Activated CD8-positive, alpha-beta memory T cell treated with anti-CD3 and anti-CD28 coated beads, Interleukin-2, amount 10 ng/mL, durations not matched to agents 7 days and 5 days (primary cell): ENCODE measurements around the gene LARP1. TPM values are rescaled to one million over a fixed set of nuclear protein-coding genes. Genes with fewer than 3 reads are reported as not detected.
"Not testable (repeated sequence)": the region's sequence is repeated elsewhere in the genome, so short reads cannot be mapped to it uniquely, and the experiment has no call there.

Experiments
- ATAC-seq: fragments of 150-1000 bp; cut with Tn5 transposase; one replicate; pipeline ENCODE4 v1.10.0; 2021; ENCODE audit warnings: moderate library complexity
- CTCF ChIA-PET: fragments of 350-600 bp; sonication (Branson Sonifier 250); formaldehyde crosslinking; loops from one replicate; lab custom pipeline; 2021; ENCODE audit warnings: antibody characterized with exemption; lab: Charles Lee
- DNase-seq: peaks from one replicate; pipeline ENCODE4 v3.0.0-alpha.2; 2020
- H3K27ac Mint-ChIP-seq: one replicate; pipeline ENCODE4 v1.8.0; 2021; ENCODE audit warnings: mild to moderate bottlenecking, mixed read lengths
- H3K27me3 Mint-ChIP-seq: one replicate; pipeline ENCODE4 v1.8.0; 2021; ENCODE audit warnings: mixed read lengths
- H3K36me3 Mint-ChIP-seq: one replicate; pipeline ENCODE4 v1.8.0; 2021; ENCODE audit warnings: mild to moderate bottlenecking, mixed read lengths
- H3K4me1 Mint-ChIP-seq: one replicate; pipeline ENCODE4 v1.8.0; 2021; ENCODE audit warnings: mixed read lengths
- H3K4me3 Mint-ChIP-seq: one replicate; pipeline ENCODE4 v1.8.0; 2021; ENCODE audit warnings: mild to moderate bottlenecking, moderate library complexity, mixed read lengths
- H3K9me3 Mint-ChIP-seq: one replicate; pipeline ENCODE4 v1.8.0; 2022; ENCODE audit warnings: low read depth, mixed read lengths
- total RNA-seq, 2 experiments: library from RNA; stranded (reverse); gene quantifications; one replicate each; pipeline ENCODE4 v1.2.3, GENCODE V29; 2021

LARP1 gene
- total RNA-seq, 2 experiments from 2014 or later = 212 to 238 TPM

- Mint-ChIP-seq H3K4me3 (no peak overlapping the region), H3K27me3 (peaks cover 2% of the 10 kb centered on the region), H3K4me1 (no peaks in the 10 kb centered on the region), H3K36me3 (no peaks in the 10 kb centered on the region), H3K9me3 (no peaks in the 10 kb centered on the region), H3K27ac (no peak overlapping the region)
- DNase-seq (no peak), ATAC-seq (no peak)
- CTCF ChIA-PET = no interaction called here
These were observed 31.3 kb upstream of the LARP1 start for GRCh38 chr5:154723740-154724505.

- CTCF ChIA-PET = no interaction called here
- H3K4me1 Mint-ChIP-seq = no peaks in the 10 kb centered on the region
- no peaks in the 10 kb centered on the region for H3K9me3 Mint-ChIP-seq
- DNase-seq (no peak), ATAC-seq (no peak)
- H3K27me3 Mint-ChIP-seq = peaks cover 6% of the 10 kb centered on the region
- H3K27ac Mint-ChIP-seq = no peak overlapping the region
- H3K4me3 Mint-ChIP-seq = no peak overlapping the region
- no peaks in the 10 kb centered on the region for H3K36me3 Mint-ChIP-seq
These were observed 27.8 kb upstream of the LARP1 start for GRCh38 chr5:154727361-154727760.

GRCh38 chr5:154728939-154729588 lies 26.1 kb upstream of the LARP1 start:
- ATAC-seq (no peak), DNase-seq (no peak)
- Mint-ChIP-seq H3K4me3 (no peak overlapping the region), H3K27ac (no peak overlapping the region), H3K27me3 (peaks cover 8% of the 10 kb centered on the region), H3K4me1 (no peaks in the 10 kb centered on the region), H3K9me3 (no peaks in the 10 kb centered on the region), H3K36me3 (no peaks in the 10 kb centered on the region)
- CTCF ChIA-PET = interaction anchor here (1.1 kb wide), 1 partner anchor 12 kb away, joined by 3 read pairs; no protein-coding TSS in a partner anchor

GRCh38 chr5:154729613-154730012 lies 25.6 kb upstream of the LARP1 start:
- Mint-ChIP-seq H3K36me3 (no peaks in the 10 kb centered on the region), H3K27me3 (peaks cover 8% of the 10 kb centered on the region), H3K9me3 (no peaks in the 10 kb centered on the region), H3K27ac (no peak overlapping the region), H3K4me3 (no peak overlapping the region), H3K4me1 (no peaks in the 10 kb centered on the region)
- no peak for DNase-seq
- no peak for ATAC-seq
- CTCF ChIA-PET = interaction anchor here (1.1 kb wide), 1 partner anchor 12 kb away, joined by 3 read pairs; no protein-coding TSS in a partner anchor

- H3K4me1 Mint-ChIP-seq, CTCF ChIA-PET, H3K9me3 Mint-ChIP-seq, ATAC-seq, H3K36me3 Mint-ChIP-seq, H3K27ac Mint-ChIP-seq, DNase-seq, H3K27me3 Mint-ChIP-seq, H3K4me3 Mint-ChIP-seq: not testable (repeated sequence)
These were observed 24.4 kb upstream of the LARP1 start for GRCh38 chr5:154730761-154731160.

- no peaks in the 10 kb centered on the region for H3K36me3 Mint-ChIP-seq
- H3K27ac Mint-ChIP-seq = no peak overlapping the region
- CTCF ChIA-PET = no interaction called here
- H3K4me3 Mint-ChIP-seq = no peak overlapping the region
- no peaks in the 10 kb centered on the region for H3K4me1 Mint-ChIP-seq
- no peak for DNase-seq
- ATAC-seq = no peak
- no peaks in the 10 kb centered on the region for H3K9me3 Mint-ChIP-seq
- peaks cover 7% of the 10 kb centered on the region for H3K27me3 Mint-ChIP-seq
These were observed 23.0 kb upstream of the LARP1 start for GRCh38 chr5:154732212-154732611.

GRCh38 chr5:154734370-154735248 lies 20.6 kb upstream of the LARP1 start:
- no peak overlapping the region for H3K4me3 Mint-ChIP-seq
- peaks cover 6% of the 10 kb centered on the region for H3K27me3 Mint-ChIP-seq
- ATAC-seq (no peak), DNase-seq (no peak)
- H3K27ac Mint-ChIP-seq = no peak overlapping the region
- CTCF ChIA-PET = interaction anchor here (0.5 kb wide), 1 partner anchor 302 kb away, joined by 3 read pairs; no protein-coding TSS in a partner anchor
- no peaks in the 10 kb centered on the region for H3K36me3 Mint-ChIP-seq
- no peaks in the 10 kb centered on the region for H3K9me3 Mint-ChIP-seq
- no peaks in the 10 kb centered on the region for H3K4me1 Mint-ChIP-seq

GRCh38 chr5:154735362-154735761 lies 19.8 kb upstream of the LARP1 start:
- H3K9me3 Mint-ChIP-seq, H3K36me3 Mint-ChIP-seq, ATAC-seq, H3K27ac Mint-ChIP-seq, H3K4me3 Mint-ChIP-seq, DNase-seq, H3K27me3 Mint-ChIP-seq, H3K4me1 Mint-ChIP-seq, CTCF ChIA-PET: not testable (repeated sequence)

GRCh38 chr5:154736372-154736771 lies 18.8 kb upstream of the LARP1 start:
- H3K36me3 Mint-ChIP-seq, H3K9me3 Mint-ChIP-seq, H3K27me3 Mint-ChIP-seq, CTCF ChIA-PET, H3K4me1 Mint-ChIP-seq, H3K27ac Mint-ChIP-seq, DNase-seq, H3K4me3 Mint-ChIP-seq, ATAC-seq: not testable (repeated sequence)

GRCh38 chr5:154737667-154738320 lies 17.4 kb upstream of the LARP1 start:
- CTCF ChIA-PET = no interaction called here
- Mint-ChIP-seq H3K4me1 (no peaks in the 10 kb centered on the region), H3K27ac (no peak overlapping the region), H3K4me3 (no peak overlapping the region), H3K27me3 (no peaks in the 10 kb centered on the region), H3K9me3 (no peaks in the 10 kb centered on the region), H3K36me3 (no peaks in the 10 kb centered on the region)
- ATAC-seq (no peak), DNase-seq (no peak)

GRCh38 chr5:154740483-154740882 lies 14.7 kb upstream of the LARP1 start:
- H3K4me1 Mint-ChIP-seq = no peaks in the 10 kb centered on the region
- H3K27me3 Mint-ChIP-seq = no peaks in the 10 kb centered on the region
- DNase-seq = no peak
- ATAC-seq = no peak
- no peak overlapping the region for H3K27ac Mint-ChIP-seq
- CTCF ChIA-PET = no interaction called here
- no peak overlapping the region for H3K4me3 Mint-ChIP-seq
- H3K9me3 Mint-ChIP-seq = no peaks in the 10 kb centered on the region
- no peaks in the 10 kb centered on the region for H3K36me3 Mint-ChIP-seq

- no peaks in the 10 kb centered on the region for H3K4me1 Mint-ChIP-seq
- H3K27ac Mint-ChIP-seq = no peak overlapping the region
- DNase-seq = no peak
- H3K9me3 Mint-ChIP-seq = no peaks in the 10 kb centered on the region
- CTCF ChIA-PET = no interaction called here
- H3K4me3 Mint-ChIP-seq = no peak overlapping the region
- no peak for ATAC-seq
- no peaks in the 10 kb centered on the region for H3K27me3 Mint-ChIP-seq
- no peaks in the 10 kb centered on the region for H3K36me3 Mint-ChIP-seq
These were observed 14.2 kb upstream of the LARP1 start for GRCh38 chr5:154740957-154741356.

- Mint-ChIP-seq H3K4me1 (no peaks in the 10 kb centered on the region), H3K27ac (no peak overlapping the region), H3K9me3 (no peaks in the 10 kb centered on the region), H3K27me3 (no peaks in the 10 kb centered on the region), H3K4me3 (no peak overlapping the region), H3K36me3 (no peaks in the 10 kb centered on the region)
- no peak for DNase-seq
- ATAC-seq = no peak
- CTCF ChIA-PET = no interaction called here
These were observed 13.8 kb upstream of the LARP1 start for GRCh38 chr5:154741415-154741814.
